Inferior parietal cortex (tissue), 1 donor: ENCODE measurements around the gene KCNH5.

ENCODE experiments used
- DNase-seq: peaks from one replicate; pipeline ENCODE4 v3.0.0-alpha.2; 2016; ENCODE audit errors: extremely low spot score

Gene KCNH5

GRCh38 chr14:62739647-62740046 lies 305.6 kb downstream of the KCNH5 start:
- no peak for DNase-seq

DNA sequence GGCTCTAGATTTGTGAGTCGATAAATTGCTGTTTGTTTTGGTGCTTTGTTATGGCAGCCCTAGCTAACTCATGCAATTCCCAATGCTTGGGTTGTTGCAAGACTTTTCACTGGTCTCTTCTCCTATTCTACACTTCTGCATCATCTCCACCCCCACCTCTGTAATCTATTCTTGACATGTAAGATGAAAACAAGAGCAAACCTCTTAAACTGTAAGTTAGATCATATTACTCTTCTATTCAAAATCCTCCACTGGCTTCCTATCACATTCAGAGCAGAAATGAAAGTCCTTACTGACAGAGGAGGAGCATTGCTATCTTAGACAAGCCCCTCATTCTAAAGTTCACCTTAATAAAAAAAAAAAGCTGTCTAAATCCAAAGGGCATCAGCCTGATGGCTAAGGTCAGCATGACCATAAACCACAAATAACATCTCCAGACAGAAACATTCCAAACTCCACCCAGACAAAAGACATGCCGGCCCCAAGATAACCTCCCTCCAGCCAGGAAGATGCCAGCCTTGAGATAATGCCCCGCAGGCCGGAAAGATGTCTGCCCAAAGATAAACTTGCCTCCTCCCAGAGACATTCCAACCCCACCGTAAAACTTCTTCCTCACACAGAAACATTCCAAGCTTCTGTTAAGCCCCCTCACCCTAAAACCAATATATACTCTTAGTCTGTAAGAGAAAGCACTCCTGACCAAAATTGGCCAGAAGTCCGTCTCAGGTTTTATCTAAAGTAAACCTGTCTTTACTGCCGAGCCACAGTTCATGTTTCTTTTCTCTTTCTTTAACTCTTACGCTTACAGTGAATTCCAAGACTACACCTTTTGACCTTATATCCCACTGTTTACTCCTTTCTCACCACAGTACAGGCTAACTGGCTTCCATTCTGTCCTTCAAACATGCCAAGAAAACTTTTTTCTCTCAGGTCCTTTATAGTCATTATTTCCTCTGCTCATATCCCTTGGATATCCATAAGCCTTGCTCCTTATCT lies 308.9 kb downstream of the KCNH5 start:
- no peak for DNase-seq

GRCh38 chr14:62734831-62735230 lies 310.4 kb downstream of the KCNH5 start:
- no peak for DNase-seq

GRCh38 chr14:62722406-62722805 lies 322.9 kb downstream of the KCNH5 start:
- DNase-seq = no peak

GRCh38 chr14:62718629-62719028 lies 326.6 kb downstream of the KCNH5 start:
- DNase-seq = no peak

DNA sequence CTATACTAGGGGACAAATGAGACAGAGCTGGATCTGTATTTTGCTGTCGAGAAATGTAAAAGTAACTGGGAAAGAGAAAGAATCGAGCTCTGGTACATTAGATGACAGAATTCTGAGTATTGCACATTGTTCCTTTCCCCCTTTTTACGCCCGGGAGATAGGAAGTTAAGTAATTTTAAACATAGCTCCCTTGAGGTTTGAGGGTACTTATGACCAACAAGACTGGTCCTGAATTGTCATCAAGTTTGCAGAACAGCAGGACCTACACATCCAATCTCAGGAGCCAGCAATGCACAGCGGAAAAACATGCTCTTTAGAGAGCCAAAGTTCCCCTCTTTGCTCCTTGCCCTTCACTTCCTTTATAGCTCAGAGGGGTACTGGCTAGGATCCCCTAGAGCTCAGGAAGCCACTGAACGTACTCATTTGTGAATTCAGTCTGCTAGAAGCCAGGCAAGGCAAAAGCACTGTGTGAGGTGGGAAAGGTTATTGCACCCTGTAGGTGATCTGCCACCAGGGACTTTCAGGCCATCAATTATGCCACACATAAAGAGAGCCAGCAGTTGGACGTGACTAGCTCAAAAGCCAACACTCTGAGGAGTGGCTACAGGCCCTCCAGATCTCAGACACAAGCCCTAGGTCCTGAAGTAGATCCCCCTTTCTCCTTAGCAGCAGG lies 333.8 kb downstream of the KCNH5 start:
- DNase-seq = no peak

GRCh38 chr14:62710811-62711210 lies 334.4 kb downstream of the KCNH5 start:
- no peak for DNase-seq

GRCh38 chr14:62709773-62710172 lies 335.5 kb downstream of the KCNH5 start:
- no peak for DNase-seq

- DNase-seq = no peak
Measured at GRCh38 chr14:62706217-62706616, 339.0 kb downstream of the KCNH5 start.

DNA sequence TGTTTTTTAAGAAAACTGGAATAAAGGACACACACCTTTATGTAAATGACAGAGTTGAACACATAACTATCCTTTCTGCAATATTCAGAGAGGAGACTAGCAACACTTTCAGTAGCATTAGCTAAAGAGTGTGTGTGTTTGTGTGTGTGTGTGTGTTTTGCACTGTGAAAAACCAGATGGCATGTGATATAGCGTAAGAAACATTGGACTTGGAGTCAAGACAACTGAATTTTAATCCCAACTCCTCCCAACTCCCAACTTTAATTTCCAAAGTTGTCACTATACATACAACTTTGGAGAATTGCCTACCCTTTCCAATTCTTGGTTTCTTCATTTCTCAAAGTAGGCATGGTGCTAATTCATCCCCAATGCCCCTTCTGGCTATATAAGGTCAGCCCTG lies 347.8 kb downstream of the KCNH5 start:
- DNase-seq = no peak

DNA sequence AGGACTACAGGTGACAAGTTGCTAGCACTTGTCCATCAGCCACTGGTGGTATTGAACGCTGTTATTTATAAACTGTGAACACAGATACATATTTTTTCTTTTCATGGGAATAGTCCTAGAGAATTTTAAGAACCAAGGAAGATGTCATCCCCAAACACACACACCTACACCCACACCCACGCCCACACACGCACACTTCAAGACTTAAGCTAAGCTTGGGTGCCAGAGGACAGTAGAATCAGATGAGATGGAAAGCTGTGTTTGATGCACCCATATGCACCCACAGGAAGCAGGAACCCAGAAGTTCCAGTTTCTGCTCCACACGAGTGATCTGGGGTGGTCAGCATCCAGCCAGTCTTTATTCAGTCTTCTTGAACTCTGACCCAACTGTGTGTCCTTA lies 348.3 kb downstream of the KCNH5 start:
- no peak for DNase-seq

GRCh38 chr14:62696331-62696924 lies 348.8 kb downstream of the KCNH5 start:
- no peak for DNase-seq

- no peak for DNase-seq
Measured at GRCh38 chr14:62694075-62694474, 351.2 kb downstream of the KCNH5 start.

- DNase-seq = no peak
Measured at GRCh38 chr14:62692490-62693106, 352.7 kb downstream of the KCNH5 start.

- no peak for DNase-seq
Measured at GRCh38 chr14:62691647-62692489, 353.4 kb downstream of the KCNH5 start.

GRCh38 chr14:62689733-62690132 lies 355.5 kb downstream of the KCNH5 start:
- DNase-seq = no peak

DNA sequence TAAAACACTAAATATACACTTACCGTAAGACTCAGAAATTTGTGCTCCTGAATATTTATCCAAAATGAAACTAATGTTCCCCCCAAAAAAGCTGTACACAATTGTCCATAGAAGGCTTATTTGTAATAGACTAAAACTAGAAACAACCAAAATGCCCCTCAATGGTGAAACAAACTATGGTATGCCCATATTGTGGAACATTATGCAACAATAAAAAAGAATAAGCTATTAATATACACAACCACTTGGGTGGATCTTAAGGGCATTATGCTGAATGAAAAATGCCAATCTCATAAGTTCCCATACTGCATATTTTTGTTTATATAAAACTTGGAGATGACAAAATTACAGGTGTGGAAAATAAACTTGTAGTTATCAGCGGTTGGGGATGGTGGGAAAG lies 357.4 kb downstream of the KCNH5 start:
- DNase-seq = no peak

DNA sequence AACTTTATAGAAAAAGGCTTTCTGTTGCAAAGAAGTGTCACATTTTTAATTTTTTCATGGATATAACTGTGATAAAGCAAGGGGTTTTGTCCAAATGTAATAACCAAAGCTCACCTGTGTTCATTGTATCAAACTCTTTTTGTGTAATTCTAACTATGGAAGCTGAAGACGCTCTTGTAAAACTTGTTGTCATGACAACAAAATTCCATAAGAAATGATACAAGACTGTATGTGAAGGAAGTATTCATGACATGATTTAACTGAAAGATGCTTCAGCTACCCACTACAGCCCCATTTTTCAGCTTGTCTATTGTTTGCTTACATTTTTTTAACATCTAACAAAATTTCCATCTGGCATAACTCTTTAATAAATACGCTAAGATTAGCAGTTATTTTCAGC lies 360.9 kb downstream of the KCNH5 start:
- DNase-seq = no peak

DNA sequence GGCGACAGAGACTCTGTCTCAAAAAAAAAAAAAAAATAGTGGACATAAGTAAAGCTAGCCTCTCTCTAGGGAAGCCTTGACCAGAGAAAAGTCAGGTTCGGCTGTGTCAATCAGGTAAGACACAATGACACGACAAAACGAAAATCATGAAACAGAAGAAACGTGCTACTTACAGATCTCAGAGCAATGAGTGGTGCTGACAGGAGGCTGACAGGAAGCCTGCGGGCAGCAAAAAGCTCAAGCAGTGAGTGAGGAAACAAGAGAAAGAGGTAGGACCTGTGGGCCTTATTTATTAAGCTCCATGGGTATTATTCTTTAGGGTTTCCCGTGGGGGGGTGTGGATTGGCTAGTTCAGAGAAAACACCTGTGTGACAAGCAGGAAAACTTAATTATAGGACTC lies 363.1 kb downstream of the KCNH5 start:
- no peak for DNase-seq

DNA sequence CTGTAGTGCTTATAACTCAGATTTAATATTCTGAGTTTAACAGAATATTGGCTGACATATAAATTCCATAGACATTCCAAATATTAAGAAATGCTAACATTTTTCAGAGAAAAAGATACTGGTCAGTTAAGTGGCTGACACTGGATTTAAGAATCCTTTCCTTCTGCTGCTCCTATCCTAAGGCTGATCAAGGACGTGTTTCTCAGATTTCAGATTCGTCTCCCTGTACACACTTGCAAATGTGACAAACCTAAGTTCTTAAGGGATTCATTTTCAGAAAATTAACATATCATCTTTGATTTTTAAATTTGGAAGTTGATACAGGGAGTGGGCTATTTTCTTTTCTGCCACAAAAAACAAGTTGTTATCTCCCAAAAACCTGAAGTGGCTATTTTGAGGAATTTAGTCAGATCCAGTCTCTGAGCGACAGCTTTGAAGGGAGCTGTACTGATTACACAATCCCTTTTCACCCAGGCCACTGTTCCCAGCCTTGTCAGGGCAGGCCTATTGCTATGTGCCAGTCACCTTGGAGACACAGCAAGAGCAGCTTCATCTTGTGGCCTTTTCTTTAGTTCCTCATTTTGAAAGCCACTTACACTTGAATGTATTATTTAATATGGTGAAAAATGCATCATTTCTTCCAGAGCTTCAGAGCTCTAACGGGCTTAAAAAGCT lies 370.6 kb downstream of the KCNH5 start:
- DNase-seq = no peak
